ENCODE measurements around the gene ZC2HC1C.

GRCh38 chr14:75101491-75101890 lies 32.0 kb downstream of the ZC2HC1C start:
- TF ChIP-seq CTCF (conservative IDR thresholded peaks at IDR 0.05 in 1 of 2, IDR thresholded peaks at IDR 0.05 in 1 of 2; ENCODE audit: low read depth in 1 of 2, low read length in 2 of 2): no peak
- no peak for TF ChIP-seq EZH2 (IDR thresholded peaks at IDR 0.05; ENCODE audit: low read length, missing control alignments)
